Thymus (tissue), 14 donors: Measurements from ENCODE around the gene TMEM273. TPM values are rescaled to one million over a fixed set of nuclear protein-coding genes. Genes with fewer than 3 reads are reported as not detected.
A peak's percentile ranks its signal among the peaks of the same experiment; 100 is the strongest.

Source experiments
- DNase-seq, 9 donors: peaks; one replicate each; pipeline ENCODE4 v3.0.0-alpha.2; 2013; ENCODE audit warnings: low spot score in 9 of 9, low read depth in 6 of 9, missing footprints in 1 of 9
- H3K27ac ChIP-seq, 2 donors: one replicate each; pipeline ENCODE4 v1.5.1; 2013; ENCODE audit warnings: control low read depth in 1 of 2, low read depth in 1 of 2, low read length in 1 of 2, mild to moderate bottlenecking in 1 of 2, moderate library complexity in 1 of 2
- H3K27me3 ChIP-seq, 2 donors: one replicate each; pipeline ENCODE4 v1.5.1; 2013; ENCODE audit warnings: low read length in 1 of 2; ENCODE audit not compliant: control insufficient read depth in 2 of 2, insufficient read depth in 1 of 2
- H3K36me3 ChIP-seq, 2 donors: one replicate each; pipeline ENCODE4 v1.5.1; 2013; ENCODE audit warnings: low read length in 1 of 2, mild to moderate bottlenecking in 1 of 2, moderate library complexity in 1 of 2; ENCODE audit not compliant: control insufficient read depth in 2 of 2, insufficient read depth in 2 of 2
- H3K4me1 ChIP-seq, 2 donors: one replicate each; pipeline ENCODE4 v1.5.1; 2013; ENCODE audit warnings: low read length in 2 of 2; ENCODE audit not compliant: control insufficient read depth in 2 of 2, insufficient read depth in 2 of 2
- H3K4me3 ChIP-seq, 2 donors: one replicate each; pipeline ENCODE4 v1.5.1; 2013; ENCODE audit warnings: low read length in 2 of 2, control low read depth in 1 of 2, mild to moderate bottlenecking in 1 of 2
- H3K9me3 ChIP-seq, 2 donors: one replicate each; pipeline ENCODE4 v1.5.1; 2013; ENCODE audit warnings: low read length in 1 of 2, mild to moderate bottlenecking in 1 of 2; ENCODE audit not compliant: control insufficient read depth in 2 of 2, insufficient read depth in 1 of 2
- WGBS: extraction: QIAGEN DNeasy Blood & Tissue Kit; methylation state at CpG from one replicate; pipeline ENCODE4 v1.1.7; 2013; 5-methylcytosine and 5-hydroxymethylcytosine counted together
- long read RNA-seq, 10 donors: transcript quantifications; one replicate each; lab custom pipeline, GENCODE V29; 2026
- polyA plus RNA-seq: library from polyadenylated mRNA; stranded (reverse); fragments of 200-250 nt; gene quantifications from one replicate; pipeline ENCODE4 v1.2.3, GENCODE V29; 2013
- total RNA-seq: library from RNA; stranded (reverse); fragments of 120-200 nt; gene quantifications from one replicate; pipeline ENCODE4 v1.2.4, GENCODE V29; 2013
- donor health status: healthy.

TMEM273 gene, protein sequence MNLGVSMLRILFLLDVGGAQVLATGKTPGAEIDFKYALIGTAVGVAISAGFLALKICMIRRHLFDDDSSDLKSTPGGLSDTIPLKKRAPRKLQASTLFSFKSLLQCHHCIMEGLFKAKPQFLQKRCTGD
- total RNA-seq (10.2 TPM), polyA plus RNA-seq (19.6 TPM)
- long read RNA-seq, donor 1: 0 reads
- long read RNA-seq, donor 2: 0 reads
- long read RNA-seq, donor 3, partial matches to known transcripts: 0 of 1 reads
- long read RNA-seq, donor 3, other reads (novel, unspliced or antisense): 0 of 1 reads
- long read RNA-seq, donor 4, partial matches to known transcripts: 0 of 1 reads
- long read RNA-seq, donor 4, other reads (novel, unspliced or antisense): 0 of 1 reads
- long read RNA-seq, donor 5, partial matches to known transcripts: 0 of 1 reads
- long read RNA-seq, donor 5, other reads (novel, unspliced or antisense): 0 of 1 reads
- long read RNA-seq, donor 6: 0 reads
- long read RNA-seq, donor 7, partial matches to known transcripts: 0 of 1 reads
- long read RNA-seq, donor 7, other reads (novel, unspliced or antisense): 0 of 1 reads
- long read RNA-seq, donor 8: 0 reads
- long read RNA-seq, donor 9, partial matches to known transcripts: 0 of 1 reads
- long read RNA-seq, donor 9, other reads (novel, unspliced or antisense): 0 of 1 reads
- long read RNA-seq, donor 10: 0 reads

DNA sequence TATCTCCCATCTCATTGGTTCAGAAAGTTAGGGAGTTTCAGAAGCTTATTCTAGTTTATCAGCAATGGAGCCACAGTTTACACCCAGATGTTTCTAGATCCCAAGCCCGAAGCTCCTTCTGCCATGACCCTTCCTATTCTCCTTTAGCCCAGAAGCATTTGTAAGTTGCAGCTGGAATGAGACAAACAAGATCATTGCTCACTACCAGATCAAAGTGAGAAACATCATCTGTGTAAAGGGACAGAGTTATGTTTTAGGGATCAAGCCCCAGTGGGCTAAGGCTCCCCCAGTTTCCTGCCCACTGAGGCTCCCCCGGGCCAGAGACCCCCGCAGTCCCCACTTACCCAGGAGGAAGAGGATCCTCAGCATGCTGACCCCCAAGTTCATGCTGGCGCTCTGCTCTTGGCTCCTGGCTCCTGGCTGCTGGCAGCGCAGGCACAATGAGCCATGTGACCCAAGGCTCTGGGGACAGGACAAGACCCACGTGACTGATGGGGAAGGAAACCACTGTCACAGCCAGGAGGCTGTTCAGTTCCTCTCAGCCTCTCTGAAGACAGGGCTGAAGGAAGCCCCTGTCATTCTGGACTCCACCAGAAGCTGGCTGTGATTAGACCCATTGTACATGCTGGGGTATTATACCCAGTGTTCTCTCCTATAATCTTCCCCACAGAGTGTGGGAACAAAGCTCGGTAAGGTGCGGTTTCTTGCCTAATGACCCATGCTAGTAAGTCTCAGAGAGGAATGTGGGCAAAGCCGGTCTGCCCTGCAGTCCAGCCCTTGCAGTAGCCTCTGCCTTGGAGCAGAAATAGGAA is at the start of gene TMEM273:
Gene TMEM273 (minus strand): TSS at position 442 of the 812 bp plus-strand sequence. CDS start 55 bp downstream, at position 387.
- 22% methylated on average over 9 of the region's 9 CpGs for WGBS
- Histone ChIP-seq H3K36me3 (no peaks in the 10 kb centered on the region), H3K27me3 (peaks cover 2 to 19% of the 10 kb centered on the region in 2 donors), H3K4me3 (no peak within 1 kb of the TSS), H3K9me3 (no peaks in the 10 kb centered on the region), H3K4me1 (peaks cover 0 to 31% of the 10 kb centered on the region in 2 donors), H3K27ac (no peak within 1 kb of the TSS)
- peak in 1 of 9 donors; percentile 33 for DNase-seq

DNA sequence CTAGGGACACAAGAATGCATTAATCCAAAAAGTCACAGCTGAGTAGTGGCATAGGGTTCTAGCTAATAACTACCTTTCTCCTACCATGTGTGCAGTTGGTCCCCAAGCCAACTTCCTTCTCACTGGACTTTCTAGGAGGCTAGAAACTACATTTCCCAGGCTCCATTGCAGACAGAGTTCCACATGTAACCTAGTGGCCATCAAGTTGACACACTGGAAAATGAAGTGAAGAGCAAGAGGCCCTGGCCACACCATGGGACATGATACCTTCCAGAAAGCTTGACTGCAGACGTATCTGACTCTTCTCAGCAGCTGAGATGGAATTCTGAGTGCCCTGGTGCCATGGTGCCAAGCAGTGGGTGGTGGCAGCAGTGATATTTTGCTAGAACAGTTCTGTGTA is 49.8 kb upstream of the TMEM273 start:
- WGBS: 89% methylated on average over 1 of the region's 1 CpG
- DNase-seq: no peak
- Histone ChIP-seq H3K4me3 (no peak overlapping the region), H3K27me3 (no peaks in the 10 kb centered on the region), H3K9me3 (no peaks in the 10 kb centered on the region), H3K27ac (no peak overlapping the region), H3K4me1 (no peaks in the 10 kb centered on the region), H3K36me3 (no peaks in the 10 kb centered on the region)

DNA sequence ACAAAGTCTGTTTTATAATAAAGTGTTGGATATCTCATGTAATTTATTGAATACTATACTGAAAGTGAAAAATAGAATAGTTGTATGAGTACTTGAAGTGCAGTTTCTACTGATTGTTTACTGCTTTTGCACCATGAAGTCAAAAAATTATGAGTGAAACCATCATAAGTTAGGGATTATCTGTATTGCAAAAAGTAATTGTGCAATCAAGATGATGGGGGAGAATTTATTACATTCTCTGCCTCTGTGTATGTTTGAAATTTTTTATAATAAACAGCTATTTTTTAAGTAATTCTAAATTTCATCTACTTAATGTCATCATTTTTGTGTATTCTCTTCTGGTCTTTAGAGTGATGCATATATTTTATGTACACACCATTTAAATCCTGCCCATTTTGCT is 47.2 kb upstream of the TMEM273 start:
- Histone ChIP-seq H3K9me3 (no peaks in the 10 kb centered on the region), H3K27ac (no peak overlapping the region), H3K36me3 (no peaks in the 10 kb centered on the region), H3K4me1 (no peaks in the 10 kb centered on the region), H3K27me3 (no peaks in the 10 kb centered on the region), H3K4me3 (no peak overlapping the region)
- no peak for DNase-seq

DNA sequence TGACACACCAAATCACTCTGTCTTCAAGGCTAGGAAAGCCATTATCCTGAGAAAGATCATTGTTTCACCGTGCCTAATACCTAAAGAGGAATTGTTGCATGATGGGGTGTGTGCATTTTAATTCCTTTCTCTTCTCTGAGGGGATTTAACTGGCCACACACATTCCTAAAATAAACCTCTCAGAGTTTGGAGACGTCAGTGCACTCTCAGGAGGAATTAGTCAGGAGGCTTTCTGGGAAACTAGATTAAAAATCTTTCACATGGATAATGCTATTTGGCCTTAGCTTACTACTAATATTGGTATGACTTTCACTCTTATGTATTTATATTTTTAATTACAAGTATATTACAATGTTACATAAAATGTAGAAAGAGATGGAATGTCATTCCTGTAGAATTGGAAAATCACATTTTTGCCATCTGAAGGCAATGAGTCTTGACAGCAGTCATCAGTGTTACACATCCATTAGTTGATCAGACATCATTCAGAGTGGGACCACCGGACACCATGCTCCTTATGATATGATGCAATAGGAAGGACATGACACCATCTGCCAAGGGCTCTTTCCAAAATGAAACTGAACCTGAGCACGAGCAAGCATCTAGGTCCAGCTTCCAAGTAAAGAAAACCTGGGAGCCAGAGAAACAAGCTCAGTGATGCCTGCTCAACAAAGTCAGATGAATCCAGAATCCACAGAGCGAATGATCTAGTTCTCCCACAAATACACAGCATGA is 43.1 kb upstream of the TMEM273 start:
- no peaks in the 10 kb centered on the region for H3K36me3 ChIP-seq
- no peaks in the 10 kb centered on the region for H3K9me3 ChIP-seq
- no peak overlapping the region for H3K27ac ChIP-seq
- H3K27me3 ChIP-seq: no peaks in the 10 kb centered on the region
- no peaks in the 10 kb centered on the region for H3K4me1 ChIP-seq
- no peak for DNase-seq
- H3K4me3 ChIP-seq: no peak overlapping the region
- 71% methylated on average over 5 of the region's 5 CpGs for WGBS

DNA sequence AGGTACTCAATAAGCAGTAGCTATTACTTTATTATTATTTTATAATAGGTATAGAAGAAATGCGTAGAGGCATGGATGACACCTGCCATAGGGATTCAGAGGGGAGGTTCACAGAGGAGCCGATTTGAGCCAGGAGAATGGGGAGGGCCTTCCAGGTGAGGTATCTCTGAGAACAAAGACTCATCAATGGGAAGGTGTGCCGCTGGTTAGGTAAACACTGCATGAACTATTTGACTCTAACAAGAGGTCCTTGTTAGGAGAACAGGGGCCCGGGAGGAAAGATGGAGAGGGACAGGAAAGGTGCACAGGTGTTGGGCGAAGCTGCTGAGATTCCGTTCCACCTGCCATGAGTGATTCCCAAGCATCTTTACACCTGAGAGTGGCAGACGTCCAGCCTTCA is 41.8 kb upstream of the TMEM273 start:
- DNase-seq: no peak
- no peak overlapping the region for H3K27ac ChIP-seq
- WGBS: 95% methylated on average over 7 of the region's 7 CpGs
- no peak overlapping the region for H3K4me3 ChIP-seq
- no peaks in the 10 kb centered on the region for H3K36me3 ChIP-seq
- H3K27me3 ChIP-seq: no peaks in the 10 kb centered on the region
- no peaks in the 10 kb centered on the region for H3K4me1 ChIP-seq
- H3K9me3 ChIP-seq: no peaks in the 10 kb centered on the region

DNA sequence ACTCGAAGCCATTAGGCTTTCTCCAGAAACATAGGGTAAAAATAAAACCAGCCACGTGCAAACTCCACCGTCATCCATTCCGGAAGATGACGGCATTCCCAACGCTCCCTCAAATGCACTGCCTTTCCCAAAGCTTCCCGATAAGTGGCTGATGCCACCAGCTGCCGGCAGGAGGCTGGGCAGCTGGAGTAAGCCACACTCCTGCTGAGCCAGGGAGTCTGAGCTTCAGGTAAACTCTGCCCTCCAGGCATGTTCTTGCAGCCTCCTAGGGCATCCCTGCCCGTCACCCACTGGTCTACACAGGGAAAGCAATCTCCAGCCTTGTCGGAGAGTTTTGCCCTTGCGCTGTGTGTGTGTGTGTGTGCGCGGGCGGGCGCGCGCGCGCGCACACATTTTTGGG is 40.5 kb upstream of the TMEM273 start:
- Histone ChIP-seq H3K9me3 (no peaks in the 10 kb centered on the region), H3K36me3 (no peaks in the 10 kb centered on the region), H3K27me3 (no peaks in the 10 kb centered on the region), H3K4me3 (no peak overlapping the region), H3K4me1 (no peaks in the 10 kb centered on the region), H3K27ac (no peak overlapping the region)
- DNase-seq: no peak
- WGBS: 90% methylated on average over 20 of the region's 20 CpGs

DNA sequence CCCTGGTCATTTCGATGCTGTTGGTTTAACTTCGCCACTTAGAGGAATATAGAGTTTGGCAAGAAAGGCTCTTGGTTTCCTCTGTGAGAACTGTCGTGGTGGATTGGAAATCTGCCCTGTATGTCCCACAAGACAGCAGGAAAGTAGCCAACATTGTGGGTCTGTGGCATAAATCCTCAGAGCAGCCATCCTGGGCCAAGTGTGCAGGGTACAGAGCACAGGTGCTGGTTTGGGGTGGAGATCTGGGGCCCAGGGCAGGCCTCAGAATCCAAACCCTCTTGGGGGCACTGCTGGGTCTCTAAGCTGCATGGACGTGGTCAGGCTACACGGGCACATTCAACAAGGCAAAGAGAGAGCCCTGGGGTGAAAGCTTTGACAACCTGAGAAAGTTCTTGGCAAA is 39.2 kb upstream of the TMEM273 start:
- peaks cover 0 to 6% of the 10 kb centered on the region in 2 donors for H3K4me1 ChIP-seq
- no peak for DNase-seq
- H3K27me3 ChIP-seq: no peaks in the 10 kb centered on the region
- no peak overlapping the region for H3K4me3 ChIP-seq
- H3K27ac ChIP-seq: no peak overlapping the region
- H3K36me3 ChIP-seq: no peaks in the 10 kb centered on the region
- WGBS: 85% methylated on average over 5 of the region's 5 CpGs
- peaks cover 0 to 8% of the 10 kb centered on the region in 2 donors for H3K9me3 ChIP-seq

DNA sequence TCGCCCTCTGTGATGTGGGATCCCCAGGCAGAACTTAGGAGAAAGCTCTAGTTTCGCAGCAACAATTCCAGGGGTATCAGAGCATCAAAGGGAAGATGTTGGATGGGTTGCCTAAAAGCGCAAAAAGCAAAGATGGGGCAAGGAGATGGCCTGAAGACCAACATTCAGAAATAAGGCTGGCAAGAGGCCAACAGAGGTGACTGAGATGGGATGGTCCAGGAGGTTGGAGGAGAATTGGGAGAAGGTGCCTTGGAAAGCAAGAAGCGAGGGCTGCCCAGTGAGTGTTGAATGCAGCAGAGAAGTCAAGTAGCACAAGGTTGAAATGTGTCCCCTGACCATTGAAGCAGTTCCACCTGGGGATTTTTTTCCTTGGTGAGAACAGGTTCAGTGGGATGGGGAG is 38.4 kb upstream of the TMEM273 start:
- Histone ChIP-seq H3K9me3 (peaks cover 0 to 8% of the 10 kb centered on the region in 2 donors), H3K27ac (no peak overlapping the region), H3K27me3 (no peaks in the 10 kb centered on the region), H3K4me1 (peaks cover 0 to 6% of the 10 kb centered on the region in 2 donors), H3K4me3 (no peak overlapping the region), H3K36me3 (no peaks in the 10 kb centered on the region)
- 77% methylated on average over 4 of the region's 4 CpGs for WGBS
- DNase-seq: no peak
